SKM-1 (cell line): ENCODE results near the gene ZNF343.
"Not testable (repeated sequence)": the region's sequence is repeated elsewhere in the genome, so short reads cannot be mapped to it uniquely, and the experiment has no call there.

Experiments
- DNase-seq: peaks from one replicate; lab custom pipeline; 2025; ENCODE audit not compliant: unreplicated experiment; lab: John Stamatoyannopoulos, UW

The ZNF343 gene

GRCh38 chr20:2521369-2522305 is 12.9 kb upstream of the ZNF343 start:
- no peak for DNase-seq

- DNase-seq: no peak
These were observed 11.9 kb upstream of the ZNF343 start for GRCh38 chr20:2520617-2521016.

GRCh38 chr20:2519115-2519809 is 10.5 kb upstream of the ZNF343 start:
- no peak for DNase-seq

- no peak for DNase-seq
These were observed 9.8 kb upstream of the ZNF343 start for GRCh38 chr20:2518558-2518957.

- DNase-seq: no peak
These were observed 9.4 kb upstream of the ZNF343 start for GRCh38 chr20:2518096-2518495.

- DNase-seq: no peak
These were observed 7.7 kb upstream of the ZNF343 start for GRCh38 chr20:2516399-2516798.

- DNase-seq: no peak
These were observed 6.5 kb upstream of the ZNF343 start for GRCh38 chr20:2515203-2515602.

- no peak for DNase-seq
These were observed 1.1 kb upstream of the ZNF343 start for GRCh38 chr20:2509794-2510193.

GRCh38 chr20:2509468-2509781 is 710 bp upstream of the ZNF343 start:
- DNase-seq: no peak

- DNase-seq: no peak
These were observed 662 bp downstream of the ZNF343 start for GRCh38 chr20:2507875-2508630.

GRCh38 chr20:2507464-2507863 is 1.3 kb downstream of the ZNF343 start:
- DNase-seq: no peak

- not testable (repeated sequence) for DNase-seq
These were observed 2.3 kb downstream of the ZNF343 start for GRCh38 chr20:2506426-2506825.

- DNase-seq: not testable (repeated sequence)
These were observed 3.9 kb downstream of the ZNF343 start for GRCh38 chr20:2504803-2505202.

GRCh38 chr20:2502808-2503384 is 5.8 kb downstream of the ZNF343 start:
- not testable (repeated sequence) for DNase-seq

- no peak for DNase-seq
These were observed 23.1 kb downstream of the ZNF343 start for GRCh38 chr20:2485661-2486060.

- no peak for DNase-seq
These were observed 23.6 kb downstream of the ZNF343 start for GRCh38 chr20:2485080-2485479.

GRCh38 chr20:2483504-2483903 is 25.2 kb downstream of the ZNF343 start:
- DNase-seq: no peak

GRCh38 chr20:2480381-2480780 is 28.3 kb downstream of the ZNF343 start:
- no peak for DNase-seq

- DNase-seq: no peak
These were observed 31.7 kb downstream of the ZNF343 start for GRCh38 chr20:2476742-2477615.
